H1 (cell line): ENCODE measurements around the gene CALY. TPM values are rescaled to one million over a fixed set of nuclear protein-coding genes. Genes with fewer than 3 reads are reported as not detected.

Experiments used
- CTCF ChIA-PET: fragments of 300-600 bp; sonication (Branson Sonifier 250); formaldehyde crosslinking; loops from one replicate; lab custom pipeline; 2021; ENCODE audit not compliant: partially characterized antibody; lab: Charles Lee
- POLR2A ChIA-PET: fragments of 300-600 bp; sonication (Branson Sonifier 250); formaldehyde crosslinking; loops from one replicate; lab custom pipeline; 2021; ENCODE audit warnings: inconsistent platforms; ENCODE audit not compliant: partially characterized antibody; lab: Charles Lee
- DNase-seq, 2 experiments: peaks; one replicate each; pipeline versions ENCODE4 v3.0.0 to v3.0.0-alpha.2; 2010 to 2022; ENCODE audit warnings: low spot score in 2 of 2, low read depth in 1 of 2, mixed read lengths in 1 of 2
- FAIRE-seq: peaks from 2 replicates; lab custom pipeline; 2011; peaks lifted over from hg19 to GRCh38; lab: Jason Lieb, UNC
- H2AFZ ChIP-seq: 2 replicates; pipeline ENCODE4 v1.8.1; 2012; ENCODE audit warnings: low read length, inconsistent platforms
- H2AK5ac ChIP-seq: 2 replicates; pipeline ENCODE4 v1.6.1; 2013; ENCODE audit warnings: low read depth, low read length
- H2BK120ac ChIP-seq: replicated peaks from 2 replicates; pipeline ENCODE3; 2013; ENCODE audit warnings: low read depth, low read length, inconsistent platforms
- H2BK12ac ChIP-seq: 2 replicates; pipeline ENCODE4 v1.6.1; 2013; ENCODE audit warnings: low read depth, low read length
- H2BK15ac ChIP-seq: 2 replicates; pipeline ENCODE4 v1.6.1; 2013; ENCODE audit warnings: low read length
- H2BK20ac ChIP-seq: 2 replicates; pipeline ENCODE4 v1.6.1; 2013; ENCODE audit warnings: low read length
- H2BK5ac ChIP-seq: 2 replicates; pipeline ENCODE4 v1.6.1; 2013; ENCODE audit warnings: low read depth, low read length
- H3K14ac ChIP-seq: 2 replicates; pipeline ENCODE4 v1.6.1; 2013; ENCODE audit warnings: inconsistent platforms; ENCODE audit not compliant: insufficient read length
- H3K18ac ChIP-seq: 2 replicates; pipeline ENCODE4 v1.6.1; 2013; ENCODE audit warnings: low read length; ENCODE audit errors: extremely low read depth
- H3K23ac ChIP-seq: 2 replicates; pipeline ENCODE4 v1.6.1; 2013; ENCODE audit warnings: inconsistent platforms; ENCODE audit not compliant: insufficient read length
- H3K23me2 ChIP-seq: 2 replicates; pipeline ENCODE4 v1.6.1; 2013; ENCODE audit warnings: low read depth, low read length
- H3K27ac ChIP-seq: 2 replicates; pipeline ENCODE4 v1.6.1; 2011; ENCODE audit warnings: low read depth, low read length, inconsistent platforms
- H3K27me3 ChIP-seq, 4 experiments: replicated peaks in 1 of 4; 1 replicate in 1 of 4; 2 replicates in 3 of 4; pipeline versions ENCODE4 v1.6.1 to v1.8.1; 2011 to 2013; ENCODE audit warnings: low read length in 3 of 4, mild to moderate bottlenecking in 3 of 4, inconsistent platforms in 2 of 4, mixed read lengths in 2 of 4, moderate library complexity in 1 of 4; ENCODE audit not compliant: control insufficient read depth in 3 of 4, insufficient read depth in 3 of 4; ENCODE audit errors: extremely low read depth in 1 of 4
- H3K36me3 ChIP-seq, 4 experiments: 2 replicates each; pipeline versions ENCODE4 v1.6.1 to v1.8.1; 2011 to 2013; ENCODE audit warnings: mild to moderate bottlenecking in 4 of 4, low read length in 3 of 4, moderate library complexity in 2 of 4, control low read depth in 1 of 4, inconsistent platforms in 1 of 4; ENCODE audit not compliant: insufficient read depth in 4 of 4, control insufficient read depth in 2 of 4
- H3K4ac ChIP-seq: replicated peaks from 2 replicates; pipeline ENCODE3; 2013; ENCODE audit warnings: low read length, low read depth, mixed read lengths, inconsistent platforms; ENCODE audit not compliant: insufficient read length
- H3K4me1 ChIP-seq, 4 experiments: replicated peaks in 1 of 4; 1 replicate in 1 of 4; 2 replicates in 3 of 4; pipeline versions ENCODE4 v1.6.1 to v1.8.1; 2011 to 2013; ENCODE audit warnings: low read length in 3 of 4, inconsistent platforms in 2 of 4, mixed read lengths in 1 of 4; ENCODE audit not compliant: insufficient read depth in 4 of 4, control insufficient read depth in 3 of 4
- H3K4me2 ChIP-seq, 2 experiments: 2 replicates each; pipeline versions ENCODE4 v1.6.1 to v1.8.1; 2011 to 2013; ENCODE audit warnings: low read depth in 2 of 2, low read length in 2 of 2, control low read depth in 1 of 2, inconsistent platforms in 1 of 2, mild to moderate bottlenecking in 1 of 2; ENCODE audit not compliant: insufficient read depth in 1 of 2
- H3K4me3 ChIP-seq, 4 experiments: fragments of 200-600, 300-600 bp in 1 of 4; sonication (generic), shearing (Covaris generic), sonication (Bioruptor Twin) in 1 of 4; 2 replicates each; pipeline versions ENCODE4 v1.5.1 to v1.8.1; 2011 to 2016; ENCODE audit warnings: low read length in 4 of 4, low read depth in 3 of 4, control low read depth in 2 of 4, inconsistent platforms in 2 of 4, mild to moderate bottlenecking in 2 of 4, mixed read lengths in 1 of 4, moderate library complexity in 1 of 4; ENCODE audit not compliant: insufficient read depth in 2 of 4; ENCODE audit errors: extremely low read depth in 1 of 4
- H3K56ac ChIP-seq: replicated peaks from 2 replicates; pipeline ENCODE3; 2013; ENCODE audit warnings: low read depth, mild to moderate bottlenecking, mixed read lengths, low read length, inconsistent platforms; ENCODE audit not compliant: insufficient read length
- H3K79me1 ChIP-seq: 2 replicates; pipeline ENCODE4 v1.6.1; 2013; ENCODE audit warnings: low read depth, low read length, control low read depth
- H3K79me2 ChIP-seq, 2 experiments: 2 replicates each; pipeline versions ENCODE4 v1.6.1 to v1.8.1; 2012 to 2013; ENCODE audit warnings: low read length in 2 of 2, mild to moderate bottlenecking in 2 of 2, inconsistent platforms in 1 of 2; ENCODE audit not compliant: insufficient read depth in 2 of 2, control insufficient read depth in 1 of 2
- H3K9ac ChIP-seq, 4 experiments: replicated peaks in 1 of 4; 1 replicate in 1 of 4; 2 replicates in 3 of 4; pipeline versions ENCODE4 v1.6.1 to v1.8.1; 2011 to 2013; ENCODE audit warnings: low read depth in 3 of 4, low read length in 3 of 4, control low read depth in 2 of 4, mild to moderate bottlenecking in 2 of 4, moderate library complexity in 2 of 4, inconsistent platforms in 1 of 4; ENCODE audit errors: extremely low read depth in 1 of 4
- H3K9me3 ChIP-seq, 2 experiments: 2 replicates each; pipeline versions ENCODE4 v1.6.1 to v1.8.1; 2012 to 2013; ENCODE audit warnings: mild to moderate bottlenecking in 2 of 2, moderate library complexity in 2 of 2, control low read depth in 1 of 2, inconsistent platforms in 1 of 2, low read depth in 1 of 2, low read length in 1 of 2, mixed read lengths in 1 of 2; ENCODE audit not compliant: insufficient read depth in 2 of 2
- H4K20me1 ChIP-seq, 2 experiments: replicated peaks in 1 of 2; 2 replicates each; pipeline versions ENCODE3 to v1.8.1; 2011 to 2013; ENCODE audit warnings: inconsistent platforms in 2 of 2, low read length in 2 of 2, mild to moderate bottlenecking in 1 of 2; ENCODE audit not compliant: insufficient read depth in 2 of 2, control insufficient read depth in 1 of 2
- H4K5ac ChIP-seq: 2 replicates; pipeline ENCODE4 v1.6.1; 2013; ENCODE audit warnings: low read length, low read depth, mixed read lengths, inconsistent platforms; ENCODE audit not compliant: insufficient read length
- H4K8ac ChIP-seq: 2 replicates; pipeline ENCODE4 v1.8.0; 2013; ENCODE audit warnings: mild to moderate bottlenecking, moderate library complexity, low read length, inconsistent platforms; ENCODE audit not compliant: insufficient read depth; ENCODE audit errors: extremely low read depth
- H4K91ac ChIP-seq: replicated peaks from 2 replicates; pipeline ENCODE3; 2013; ENCODE audit warnings: low read length, mixed read lengths, inconsistent platforms; ENCODE audit not compliant: insufficient read length
- SIX5 ChIP-seq: IDR thresholded peaks from 2 replicates; pipeline ENCODE4 v1.6.1; 2011; ENCODE audit warnings: mild to moderate bottlenecking, low read depth, low read length
- SRF ChIP-seq: IDR thresholded peaks from 2 replicates; pipeline ENCODE4 v1.6.1; 2011; ENCODE audit warnings: mild to moderate bottlenecking, low read depth, low read length, moderate library complexity
- TAF1 ChIP-seq: IDR thresholded peaks from 2 replicates; pipeline ENCODE4 v1.6.1; 2011; ENCODE audit warnings: mild to moderate bottlenecking, low read depth, low read length
- WGBS, 2 experiments: shearing (Covaris generic) in 1 of 2; methylation state at CpG; one replicate each; pipeline versions ENCODE4 v1.1.6 to v1.1.7; 2013 to 2015; ENCODE audit warnings: low lambda C conversion rate in 2 of 2, mixed read lengths in 2 of 2, inconsistent platforms in 1 of 2, low coverage in 1 of 2, missing lambda C conversion rate in 1 of 2; ENCODE audit not compliant: insufficient replicate concordance in 2 of 2, insufficient coverage in 1 of 2, insufficient read length in 1 of 2; ENCODE audit errors: extremely low coverage in 1 of 2, missing lambda C conversion rate in 1 of 2; 5-methylcytosine and 5-hydroxymethylcytosine counted together
- polyA plus RNA-seq, 7 experiments: library from polyadenylated mRNA; depleted of rRNA in 3 of 7; stranded (reverse) in 5 of 7; unstranded in 2 of 7; fragments of >200 nt in 5 of 7; fragments of 200-250 nt in 2 of 7; gene quantifications; 1 replicate in 5 of 7; 2 replicates in 1 of 7; 4 replicates in 1 of 7; pipeline versions ENCODE4 v1.2.1 to v1.2.3, GENCODE V29; 2011 to 2013; ENCODE audit warnings: missing spikeins in 2 of 7, mixed read lengths in 2 of 7
- total RNA-seq: library from RNA; stranded (reverse); fragmentation: NEBNext Ultra II Directional; extraction: Animal tissue kit (Norgen Biotek cat#: 25700); gene quantifications from 2 replicates; pipeline ENCODE4 v1.2.1, GENCODE V29; 2021

The CALY gene
- total and polyA plus RNA-seq, 2 of the 8 experiments (the other 6 are each of a cell fraction or from before 2014, with no cell fraction given): 1.3 to 1.5 TPM

DNA sequence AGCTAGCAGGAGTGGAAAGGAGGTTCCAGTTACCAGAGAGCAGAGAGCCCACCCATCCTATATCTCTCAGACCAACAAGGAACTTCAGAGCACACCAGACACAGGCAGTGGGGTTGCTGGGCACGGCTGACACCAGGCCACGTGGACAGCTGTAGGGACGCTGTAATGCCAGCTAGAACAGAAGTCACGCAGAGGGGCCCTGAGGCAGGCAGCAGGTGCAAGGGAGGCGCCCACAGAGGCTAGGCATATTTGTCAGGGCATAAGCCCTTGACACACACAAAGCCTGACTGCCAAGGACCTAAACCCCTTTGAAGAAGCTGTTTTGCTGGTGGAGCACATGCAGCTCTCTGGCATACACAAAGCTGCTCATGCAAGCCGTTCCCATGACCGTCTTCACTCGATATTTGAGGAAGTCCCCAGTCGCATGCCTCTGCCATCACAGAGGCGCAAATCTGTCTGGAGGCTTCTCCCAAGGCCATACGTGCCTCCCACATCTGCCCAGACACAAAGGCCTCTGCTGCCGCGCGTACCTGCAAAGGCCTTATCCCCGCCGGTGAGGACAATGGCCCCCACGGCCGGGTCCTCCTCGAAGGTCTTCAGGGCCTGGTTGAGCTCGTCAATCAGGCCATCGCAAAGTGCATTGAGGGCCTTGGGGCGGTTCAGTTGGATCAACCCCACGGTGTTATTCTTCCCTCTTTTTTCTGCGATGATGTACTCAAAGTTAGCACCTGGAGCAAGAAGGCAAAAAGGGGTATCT is 33.5 kb upstream of the CALY start:
- Histone ChIP-seq H3K9me3 (no peaks in the 10 kb centered on the region), H3K4me1 (no peaks in the 10 kb centered on the region; a peak in 2 of 7 replicates), H3K4ac (no peak overlapping the region), H2BK12ac (no peak overlapping the region), H2AFZ (no peak overlapping the region), H2BK15ac (no peak overlapping the region), H3K23ac (no peak overlapping the region), H3K79me1 (peaks cover 7% of the 10 kb centered on the region), H3K27me3 (peaks cover 0 to 6% (median 4%) of the 10 kb centered on the region in 4 experiments; a peak in 3 of 7 replicates), H2BK120ac (no peak overlapping the region), H3K18ac (no peak overlapping the region), H3K9ac (no peak overlapping the region), H3K14ac (no peak overlapping the region), H4K91ac (no peak overlapping the region), H4K8ac (no peak overlapping the region; the same call in 1 of the 2 replicates), H3K56ac (no peak overlapping the region), H3K27ac (no peak overlapping the region), H2BK5ac (no peak overlapping the region), H4K20me1 (peaks cover 3 to 12% of the 10 kb centered on the region in 2 experiments), H3K4me2 (no peak overlapping the region), H3K23me2 (peaks cover 1% of the 10 kb centered on the region; the same call in 1 of the 2 replicates), H2AK5ac (no peak overlapping the region), H3K79me2 (peaks cover 0 to 3% of the 10 kb centered on the region in 2 experiments; a peak in 2 of 4 replicates), H2BK20ac (no peak overlapping the region), H3K36me3 (peaks cover 21 to 40% (median 37%) of the 10 kb centered on the region in 4 experiments), H4K5ac (no peak overlapping the region), H3K4me3 (no peak overlapping the region)
- WGBS, 2 experiments: 93% methylated on average over 24 of the region's 24 CpGs; no CpG with 5 or more reads in 1 of the 2 experiments
- FAIRE-seq (no peak), DNase-seq (no peak)
- POLR2A ChIA-PET: interaction anchor here (1.0 to 2.6 kb wide), 4 partner anchors 9 to 24 kb away, joined by 3 to 11 read pairs (median 4); partner anchors contain the start of genes MTG1 and PRAP1
- TF ChIP-seq SRF: no peak
- no peak for TF ChIP-seq SIX5
- no peak for TF ChIP-seq TAF1
- CTCF ChIA-PET: interaction anchor here (1.5 to 2.6 kb wide), 5 partner anchors 9 to 56 kb away, joined by 4 to 9 read pairs (median 5); partner anchors contain the start of gene FUOM
